Forelimb muscle (tissue), 1 donor: Measurements from ENCODE around the gene AACS. TPM values are rescaled to one million over a fixed set of nuclear protein-coding genes. Genes with fewer than 3 reads are reported as not detected.
"Not testable (repeated sequence)": the region's sequence is repeated elsewhere in the genome, so short reads cannot be mapped to it uniquely, and the experiment has no call there.

Experiments
- DNase-seq: peaks from one replicate; pipeline ENCODE4 v3.0.0-alpha.2; 2013; ENCODE audit warnings: low read depth
- polyA plus RNA-seq: library from polyadenylated mRNA; unstranded; fragments of 120-200 nt; gene quantifications from one replicate; pipeline ENCODE4 v1.2.1, GENCODE V29; 2013; ENCODE audit not compliant: insufficient read length

AACS gene
- polyA plus RNA-seq, 1 donor: 24.5 TPM

DNA sequence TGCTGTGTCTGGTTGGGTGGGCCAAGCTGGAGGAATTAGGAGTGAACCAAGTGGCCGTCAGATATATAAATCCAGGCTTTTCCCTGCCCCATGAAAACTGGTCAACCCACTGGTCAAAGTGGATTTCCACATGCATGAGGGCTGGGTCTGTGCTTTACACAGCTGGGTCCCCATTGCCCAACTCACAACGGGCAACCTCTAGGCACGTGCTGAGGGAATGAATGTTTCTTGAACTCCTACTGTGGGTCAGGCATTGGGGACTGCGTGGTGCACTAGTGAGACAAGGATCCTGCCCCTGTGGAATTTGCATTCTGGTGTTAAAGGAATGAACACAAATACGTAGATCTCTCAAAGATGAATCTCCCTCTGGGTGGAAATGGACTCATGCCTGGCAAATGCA lies 7.5 kb upstream of the AACS start:
- DNase-seq: no peak

- no peak for DNase-seq
Observed at GRCh38 chr12:125061229-125061628, 4.0 kb upstream of the AACS start.

GRCh38 chr12:125063522-125063921 lies 1.7 kb upstream of the AACS start:
- DNase-seq: not testable (repeated sequence)

DNA sequence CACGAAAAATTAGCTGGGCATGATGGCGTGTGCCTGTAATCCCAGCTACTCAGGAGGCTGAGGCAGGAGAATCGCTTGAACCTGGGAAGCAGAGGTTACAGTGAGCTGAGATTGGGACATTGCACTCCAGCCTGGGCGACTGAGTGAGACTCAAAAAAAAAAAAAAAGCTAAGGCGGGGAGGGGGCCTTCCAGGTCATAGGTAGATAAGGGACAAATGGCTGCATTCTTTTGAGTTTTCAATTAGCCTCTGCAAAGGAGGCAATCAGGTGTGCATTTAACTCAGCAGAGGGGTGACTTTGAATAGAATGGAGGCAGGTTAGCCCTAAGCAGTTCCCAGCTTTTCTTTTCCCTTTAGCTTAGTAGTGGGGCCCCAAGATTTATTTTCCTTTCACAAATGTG lies 743 bp upstream of the AACS start:
- no peak for DNase-seq

DNA sequence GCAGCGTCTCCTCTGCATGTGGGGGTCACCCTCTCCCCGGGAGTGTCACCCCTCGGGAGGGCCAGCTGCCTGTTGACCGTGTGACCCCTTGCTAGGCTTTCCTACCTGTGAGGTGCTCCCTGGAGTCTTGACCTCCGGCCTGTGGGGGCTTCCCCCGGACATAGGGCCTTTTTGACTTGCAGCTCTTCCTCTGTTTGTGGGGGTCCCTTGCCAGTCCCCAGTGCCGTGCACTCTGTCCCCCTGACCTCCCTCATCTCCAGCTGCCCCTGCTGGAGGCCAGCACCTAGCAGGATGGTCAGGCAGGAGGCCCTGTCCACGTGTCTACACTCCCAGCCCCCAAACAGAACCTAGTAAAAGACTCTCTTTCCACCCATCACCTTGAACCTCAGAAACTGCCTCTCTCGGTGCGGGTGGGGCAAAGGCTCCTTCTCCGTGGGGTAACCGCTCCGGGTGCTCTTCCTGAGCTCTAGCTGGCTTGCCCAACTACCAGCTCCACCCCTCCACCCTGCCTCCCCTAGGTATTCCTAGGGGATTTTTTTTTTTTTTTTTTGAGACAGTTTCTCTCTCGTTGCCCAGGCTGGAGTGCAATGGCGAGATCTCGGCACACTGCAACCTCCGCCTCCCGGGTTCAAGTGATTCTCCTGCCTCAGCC lies 810 bp downstream of the AACS start:
- DNase-seq: no peak

- DNase-seq: no peak
Observed at GRCh38 chr12:125068391-125068790, 3.2 kb downstream of the AACS start.

DNA sequence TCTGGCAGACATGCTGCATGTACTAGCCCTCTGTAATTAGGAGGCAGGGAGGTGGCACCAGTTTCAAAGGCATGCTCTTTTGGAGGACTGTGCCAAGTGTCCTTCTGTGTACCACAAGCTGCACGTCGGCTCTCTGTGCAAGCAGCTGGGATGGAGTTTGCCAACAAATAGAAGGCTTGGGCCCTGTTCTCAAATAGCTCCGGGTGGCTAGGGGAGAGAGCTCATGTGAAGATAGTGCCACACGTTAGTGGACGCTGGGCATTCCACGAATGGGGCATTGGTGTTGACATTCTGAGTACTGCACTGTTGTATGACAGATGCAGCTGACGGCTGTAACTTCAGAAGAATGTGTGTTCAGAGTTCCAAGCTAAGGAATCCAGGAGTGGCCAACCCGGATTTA lies 4.4 kb downstream of the AACS start:
- no peak for DNase-seq

GRCh38 chr12:125070112-125070511 lies 4.9 kb downstream of the AACS start:
- no peak for DNase-seq

- no peak for DNase-seq
Observed at GRCh38 chr12:125070661-125071390, 5.6 kb downstream of the AACS start.

DNA sequence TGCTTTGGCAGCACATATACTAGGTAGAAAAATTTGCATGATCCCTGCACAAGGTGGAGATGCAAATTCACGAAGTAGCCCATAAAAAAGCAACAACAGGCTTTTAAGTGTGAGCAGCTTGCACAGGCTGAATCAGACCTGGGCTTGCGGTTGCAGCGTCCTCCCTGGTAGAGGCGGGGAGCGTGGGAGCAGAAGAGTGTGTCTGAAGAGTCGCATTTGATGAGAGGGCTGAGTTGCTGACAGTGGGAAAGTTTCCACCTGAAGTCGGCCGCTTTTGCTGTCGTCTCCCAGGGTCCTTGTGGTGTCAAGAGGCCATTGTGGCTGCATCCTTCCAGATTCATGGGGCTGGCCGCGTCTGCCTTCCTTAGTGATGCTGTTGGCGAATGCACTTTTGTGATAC lies 6.2 kb downstream of the AACS start:
- DNase-seq: no peak

GRCh38 chr12:125072496-125072895 lies 7.3 kb downstream of the AACS start:
- no peak for DNase-seq

DNA sequence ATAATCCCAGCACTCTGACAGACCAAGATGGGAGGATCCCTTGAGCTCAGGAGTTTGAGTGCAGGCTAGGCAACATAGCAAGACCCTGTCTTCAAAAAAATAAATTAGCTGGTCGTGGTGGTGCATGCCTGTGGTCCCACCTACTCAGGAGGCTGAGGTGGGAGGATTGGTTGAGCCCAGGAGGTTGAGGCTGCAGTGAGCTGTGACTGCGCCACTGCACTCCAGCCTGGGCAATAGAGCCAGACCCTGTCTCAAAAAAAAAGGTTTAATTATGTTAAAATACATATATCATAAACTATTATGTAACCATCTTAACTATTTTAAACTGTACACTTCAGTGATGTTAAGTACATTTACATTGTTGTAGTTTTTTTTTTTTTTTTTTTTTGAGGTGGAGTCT lies 9.1 kb downstream of the AACS start:
- not testable (repeated sequence) for DNase-seq

GRCh38 chr12:125076103-125076502 lies 10.9 kb downstream of the AACS start:
- DNase-seq: no peak

- DNase-seq: no peak
Observed at GRCh38 chr12:125079084-125079483, 13.8 kb downstream of the AACS start.

DNA sequence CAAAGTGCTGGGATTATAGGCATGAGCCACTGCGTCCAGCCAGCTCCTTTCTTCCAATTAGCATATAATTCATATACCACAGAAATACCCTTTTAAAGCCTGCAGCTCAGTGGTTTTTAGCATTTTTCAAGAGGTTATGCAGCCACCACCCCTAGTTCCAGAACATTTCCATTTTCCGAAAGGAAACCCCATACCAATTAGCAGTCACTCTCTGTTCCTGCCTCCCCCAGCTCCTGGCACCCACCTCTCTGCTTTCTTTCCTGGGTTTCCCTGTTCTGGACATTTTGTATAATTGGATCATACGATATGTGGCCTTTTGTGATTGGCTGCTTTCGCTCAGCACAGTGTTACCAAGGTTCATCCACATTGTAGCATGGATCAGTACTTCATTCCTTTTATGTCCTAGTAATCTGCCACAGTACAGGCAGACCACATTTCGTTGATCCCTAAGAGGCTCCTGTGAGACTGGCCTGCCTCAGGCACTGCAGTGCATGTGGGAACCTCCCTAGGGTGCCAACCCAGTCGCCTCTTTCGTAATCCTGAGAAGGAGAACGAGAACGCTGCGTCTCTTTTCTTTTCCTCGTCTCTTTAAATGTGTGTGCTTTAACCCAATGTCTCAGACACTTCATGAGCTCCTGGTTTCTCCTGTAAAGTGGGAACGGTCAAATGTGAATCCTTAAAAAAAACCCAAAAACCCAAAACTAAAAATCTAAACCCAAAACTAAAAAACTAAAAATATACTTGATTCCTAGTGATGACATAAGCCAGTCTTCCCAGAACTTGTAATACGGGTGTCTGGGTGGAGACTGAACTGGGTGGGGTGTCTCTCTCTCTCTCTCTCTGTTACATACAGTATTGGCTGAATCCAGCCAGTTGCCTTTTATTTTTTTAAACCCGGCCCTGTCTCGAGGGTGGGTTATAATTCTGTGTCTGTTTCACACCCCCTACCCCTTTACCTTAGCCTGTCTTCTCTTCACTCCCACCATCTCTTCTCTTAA lies 14.7 kb downstream of the AACS start:
- DNase-seq: no peak

DNA sequence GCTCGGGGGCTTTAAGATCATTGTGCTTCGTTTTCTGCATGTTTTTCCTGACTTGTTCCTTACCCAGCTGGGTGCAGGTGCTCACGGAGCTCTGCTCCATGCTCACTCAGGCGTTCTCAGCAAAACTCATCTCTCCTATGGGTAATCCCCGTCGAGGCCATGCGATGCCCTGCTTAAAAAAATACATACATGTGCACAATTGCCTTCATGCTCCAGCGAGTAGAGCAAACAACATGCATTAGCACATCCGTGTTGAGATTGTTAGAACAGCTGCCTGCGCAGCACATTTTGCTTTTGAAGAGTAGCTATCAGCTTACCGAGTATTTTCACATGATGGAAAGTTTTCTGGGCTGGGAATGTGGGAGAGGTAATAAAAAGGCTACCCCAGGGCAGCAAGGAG lies 16.2 kb downstream of the AACS start:
- no peak for DNase-seq

DNA sequence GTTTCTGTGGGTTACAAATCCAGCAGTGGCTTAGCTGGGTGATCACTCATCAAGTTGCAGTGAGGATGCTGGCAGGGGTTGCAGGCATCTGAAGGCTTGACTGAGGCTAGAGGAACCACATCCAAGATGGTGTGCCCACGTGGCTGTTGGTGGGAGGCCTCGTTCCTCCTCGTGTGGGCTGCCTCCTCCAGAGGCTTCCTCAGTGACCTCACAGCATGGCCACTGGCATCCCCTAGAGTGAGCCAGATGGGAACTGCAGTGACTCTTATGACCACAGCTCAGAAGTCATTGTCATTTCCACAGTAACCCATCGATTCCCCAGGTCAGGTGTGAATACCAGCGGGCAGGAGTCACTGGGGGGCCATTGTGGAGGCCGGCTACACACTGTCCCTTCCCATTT lies 17.8 kb downstream of the AACS start:
- no peak for DNase-seq

GRCh38 chr12:125088199-125088598 lies 23.0 kb downstream of the AACS start:
- not testable (repeated sequence) for DNase-seq

DNA sequence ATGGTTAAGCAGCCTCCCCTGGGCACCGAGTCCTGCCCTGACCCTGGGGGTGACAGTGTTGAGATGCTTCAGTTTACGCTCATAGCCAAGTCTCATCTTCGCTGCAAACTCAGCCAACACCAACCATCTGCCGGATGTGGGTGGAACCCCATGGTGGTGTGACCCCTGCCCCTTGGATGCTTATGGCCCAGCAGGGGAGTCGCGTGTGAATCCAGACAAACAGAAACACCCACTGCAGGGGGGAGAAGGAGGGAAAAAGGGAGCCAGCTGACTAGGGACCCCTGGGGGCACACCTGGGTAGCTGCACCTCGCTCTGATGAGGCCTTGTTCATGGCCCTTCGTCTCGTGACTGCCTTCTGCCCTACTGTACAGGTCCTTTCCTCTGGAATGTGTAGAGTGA lies 23.8 kb downstream of the AACS start:
- DNase-seq: no peak

- DNase-seq: no peak
Observed at GRCh38 chr12:125089626-125090025, 24.4 kb downstream of the AACS start.

- no peak for DNase-seq
Observed at GRCh38 chr12:125090437-125090836, 25.2 kb downstream of the AACS start.

- no peak for DNase-seq
Observed at GRCh38 chr12:125091401-125091800, 26.2 kb downstream of the AACS start.
